Measurements from ENCODE around the gene CLCN2. TPM values are rescaled to one million over a fixed set of nuclear protein-coding genes. Genes with fewer than 3 reads are reported as not detected.

CLCN2 gene
- total RNA-seq, 1 donor from 2014 or later, result 8.3 TPM

GRCh38 chr3:184307915-184308314, 53.5 kb downstream of the CLCN2 start:
- Mint-ChIP-seq H3K27ac (no peak overlapping the region), H3K4me3 (no peak overlapping the region), H3K4me1 (peaks cover 4% of the 10 kb centered on the region), H3K27me3 (no peaks in the 10 kb centered on the region), H3K36me3 (ENCODE audit: low read depth) (peaks cover 63% of the 10 kb centered on the region), H3K9me3 (no peaks in the 10 kb centered on the region)
- DNase-seq, result no peak
- intact Hi-C loops (cut with micrococcal nuclease), result no loop called here

- intact Hi-C loops (cut with micrococcal nuclease), result no loop called here
- Mint-ChIP-seq H3K27ac (no peak overlapping the region), H3K27me3 (no peaks in the 10 kb centered on the region), H3K36me3 (ENCODE audit: low read depth) (peaks cover 77% of the 10 kb centered on the region), H3K9me3 (no peaks in the 10 kb centered on the region), H3K4me1 (peaks cover 6% of the 10 kb centered on the region), H3K4me3 (no peak overlapping the region)
- no peak for DNase-seq
These were observed 54.9 kb downstream of the CLCN2 start for GRCh38 chr3:184306341-184306972.

GRCh38 chr3:184305577-184305976, 55.8 kb downstream of the CLCN2 start:
- H3K36me3 Mint-ChIP-seq (ENCODE audit: low read depth), result peaks cover 84% of the 10 kb centered on the region
- H3K4me3 Mint-ChIP-seq, result no peak overlapping the region
- no peak for DNase-seq
- no peaks in the 10 kb centered on the region for H3K27me3 Mint-ChIP-seq
- H3K27ac Mint-ChIP-seq, result no peak overlapping the region
- peaks cover 6% of the 10 kb centered on the region for H3K4me1 Mint-ChIP-seq
- H3K9me3 Mint-ChIP-seq, result no peaks in the 10 kb centered on the region
- intact Hi-C loops (cut with micrococcal nuclease), result no loop called here

- H3K27ac Mint-ChIP-seq, result no peak overlapping the region
- no peak for DNase-seq
- intact Hi-C loops (cut with micrococcal nuclease), result no loop called here
These were observed 61.1 kb downstream of the CLCN2 start for GRCh38 chr3:184300378-184300720.

GRCh38 chr3:184299488-184300377, 61.7 kb downstream of the CLCN2 start:
- Mint-ChIP-seq H3K4me3 (peak overlapping the region; percentile 99), H3K27ac (peak overlapping the region; percentile 90), H3K4me1 (peaks cover 20% of the 10 kb centered on the region), H3K36me3 (ENCODE audit: low read depth) (peaks cover 52% of the 10 kb centered on the region), H3K9me3 (no peaks in the 10 kb centered on the region), H3K27me3 (peaks cover 3% of the 10 kb centered on the region)
- intact Hi-C loops (cut with micrococcal nuclease), result loop anchor here (1.0 to 2.0 kb wide), 7 partner anchors 15 to 282 kb away; partner anchors contain the start of genes ABCC5, ABCF3, AP2M1 and EEF1AKMT4
- DNase-seq, result no peak

More at GRCh38 chr3:184300378-184300720, 61.1 kb downstream of the CLCN2 start:
- Mint-ChIP-seq H3K27me3 (peaks cover 1% of the 10 kb centered on the region), H3K9me3 (no peaks in the 10 kb centered on the region), H3K4me3 (peak overlapping the region; percentile 99), H3K36me3 (ENCODE audit: low read depth) (peaks cover 54% of the 10 kb centered on the region), H3K4me1 (peaks cover 20% of the 10 kb centered on the region)

GRCh38 chr3:184298759-184299487, 62.5 kb downstream of the CLCN2 start, which contains the start of gene PSMD2:
Gene PSMD2, plus strand, starts transcription at chr3:184299241. Its CDS starts 26 bp downstream, at chr3:184299267.
- Mint-ChIP-seq H3K27me3 (peaks cover 6% of the 10 kb centered on the region), H3K36me3 (ENCODE audit: low read depth) (peaks cover 44% of the 10 kb centered on the region), H3K27ac (peak within 1 kb of the TSS; percentile 90), H3K4me3 (peak within 1 kb of the TSS; percentile 99), H3K4me1 (peaks cover 20% of the 10 kb centered on the region), H3K9me3 (no peaks in the 10 kb centered on the region)
- DNase-seq, result peak; percentile 98
- intact Hi-C loops (cut with micrococcal nuclease), result loop anchor here (1.0 to 2.0 kb wide), 7 partner anchors 15 to 282 kb away; partner anchors contain the start of genes ABCC5, ABCF3, AP2M1 and EEF1AKMT4

GRCh38 chr3:184296616-184297015, 64.8 kb downstream of the CLCN2 start:
- H3K27me3 Mint-ChIP-seq, result peaks cover 7% of the 10 kb centered on the region
- no peak for DNase-seq
- no peaks in the 10 kb centered on the region for H3K9me3 Mint-ChIP-seq
- peaks cover 18% of the 10 kb centered on the region for H3K4me1 Mint-ChIP-seq
- peak overlapping the region; percentile 99 for H3K4me3 Mint-ChIP-seq
- H3K27ac Mint-ChIP-seq, result no peak overlapping the region
- intact Hi-C loops (cut with micrococcal nuclease), result no loop called here
- peaks cover 21% of the 10 kb centered on the region for H3K36me3 Mint-ChIP-seq (ENCODE audit: low read depth)

Other genes starting within 250 kb of the CLCN2 start
- 72.2 and 74.7 TPM in 2 replicates for gene EIF2B5, start 226.2 kb downstream of the CLCN2 start, total RNA-seq
- 49.0 and 54.5 TPM in 2 replicates for gene DVL3, start 206.2 kb downstream of the CLCN2 start, total RNA-seq
- 241 and 242 TPM in 2 replicates for gene AP2M1, start 186.8 kb downstream of the CLCN2 start, total RNA-seq
- gene ABCF3, start 175.4 kb downstream of the CLCN2 start, total RNA-seq, result 66.9 and 67.6 TPM in 2 replicates
- gene VWA5B2, start 132.0 kb downstream of the CLCN2 start, total RNA-seq, result not detected in 2 replicates
- gene ALG3, start 112.6 kb downstream of the CLCN2 start, total RNA-seq, result 82.5 and 85.3 TPM in 2 replicates
- 14.3 and 15.9 TPM in 2 replicates for gene EEF1AKMT4, start 111.9 kb downstream of the CLCN2 start, total RNA-seq
- 0.14 TPM in 2 replicates for gene CAMK2N2, start 100.1 kb downstream of the CLCN2 start, total RNA-seq
- not detected in 2 replicates for gene ECE2, start 85.6 kb downstream of the CLCN2 start, total RNA-seq
- gene PSMD2, start 62.4 kb downstream of the CLCN2 start, total RNA-seq, result 280 and 283 TPM in 2 replicates
- gene EIF4G1, start 47.0 kb downstream of the CLCN2 start, total RNA-seq, result 680 and 700 TPM in 2 replicates
- 8.6 and 8.7 TPM in 2 replicates for gene FAM131A, start 24.0 kb downstream of the CLCN2 start, total RNA-seq
- 159 and 161 TPM in 2 replicates for gene POLR2H, start 105 bp upstream of the CLCN2 start, total RNA-seq
- gene THPO, start 16.6 kb upstream of the CLCN2 start, total RNA-seq, result not detected in 2 replicates
- gene CHRD, start 18.4 kb upstream of the CLCN2 start, total RNA-seq, result 0.07 TPM in 1 of 2 replicates, not detected in the other
- 0.05 TPM in 1 of 2 replicates, not detected in the other for gene EPHB3, start 200.2 kb upstream of the CLCN2 start, total RNA-seq

Measured in activated CD4-positive, alpha-beta T cell treated with anti-CD3 and anti-CD28 coated beads, Interleukin-2, amount 10 ng/mL, durations not matched to agents 24 days and 14 days (primary cell).